Mammary epithelial cell (primary cell): Measurements from ENCODE around the gene ABCA6.
A peak's percentile ranks its signal among the peaks of the same experiment; 100 is the strongest.

ENCODE experiments used
- EZH2 ChIP-seq: IDR thresholded peaks from 2 replicates; pipeline ENCODE4 v1.6.1; 2012; ENCODE audit warnings: low read length, inconsistent platforms, borderline replicate concordance
- TF ChIP-seq, protein P1 (sequence below), 2 donors: IDR thresholded peaks in 1 of 2; conservative IDR thresholded peaks in 1 of 2; 2 replicates each; pipeline ENCODE4 v1.5.1; 2011 to 2012; ENCODE audit warnings: inconsistent platforms in 2 of 2, low read length in 2 of 2, mild to moderate bottlenecking in 2 of 2, control low read depth in 1 of 2, low read depth in 1 of 2; ENCODE audit not compliant: insufficient read depth in 1 of 2; ENCODE audit errors: extremely low read depth in 1 of 2

DNA sequence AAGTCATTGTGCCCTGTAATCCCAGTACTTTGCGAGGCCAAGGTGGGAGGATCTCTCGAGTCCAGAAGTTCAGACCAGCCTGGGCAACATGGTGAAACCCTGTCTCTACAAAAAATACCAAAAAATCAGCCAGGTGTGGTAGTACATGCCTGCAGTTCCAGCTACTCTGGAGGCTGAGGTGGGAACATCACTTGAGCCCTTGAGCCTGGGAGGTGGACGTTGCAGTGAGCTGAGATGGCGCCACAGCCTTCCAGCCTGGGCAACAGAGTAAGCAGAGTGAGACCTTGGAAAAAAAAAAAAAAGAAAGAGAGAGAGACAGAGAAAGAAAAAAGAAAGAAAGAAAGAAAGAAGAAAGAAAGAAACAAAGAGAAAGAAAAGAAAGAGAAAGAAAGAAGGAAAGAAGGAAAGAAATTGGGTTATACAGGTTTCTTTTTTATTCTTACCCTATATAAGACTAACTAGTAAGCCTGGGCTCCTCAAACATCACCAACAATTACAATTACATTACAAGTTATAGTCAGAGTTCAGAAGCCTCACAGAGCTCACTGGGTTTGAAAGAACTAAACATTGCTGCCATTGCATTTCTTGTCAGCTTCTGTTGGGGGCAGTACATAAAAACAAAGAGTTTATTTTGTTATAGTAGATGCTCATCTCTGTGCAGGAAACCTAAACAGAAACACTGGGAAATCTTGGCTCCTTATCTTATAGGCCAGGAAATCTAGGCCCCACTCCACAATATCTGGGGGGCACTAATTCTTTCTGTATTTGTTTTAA is 74.2 kb downstream of the ABCA6 start:
- TF ChIP-seq, protein P1, sequence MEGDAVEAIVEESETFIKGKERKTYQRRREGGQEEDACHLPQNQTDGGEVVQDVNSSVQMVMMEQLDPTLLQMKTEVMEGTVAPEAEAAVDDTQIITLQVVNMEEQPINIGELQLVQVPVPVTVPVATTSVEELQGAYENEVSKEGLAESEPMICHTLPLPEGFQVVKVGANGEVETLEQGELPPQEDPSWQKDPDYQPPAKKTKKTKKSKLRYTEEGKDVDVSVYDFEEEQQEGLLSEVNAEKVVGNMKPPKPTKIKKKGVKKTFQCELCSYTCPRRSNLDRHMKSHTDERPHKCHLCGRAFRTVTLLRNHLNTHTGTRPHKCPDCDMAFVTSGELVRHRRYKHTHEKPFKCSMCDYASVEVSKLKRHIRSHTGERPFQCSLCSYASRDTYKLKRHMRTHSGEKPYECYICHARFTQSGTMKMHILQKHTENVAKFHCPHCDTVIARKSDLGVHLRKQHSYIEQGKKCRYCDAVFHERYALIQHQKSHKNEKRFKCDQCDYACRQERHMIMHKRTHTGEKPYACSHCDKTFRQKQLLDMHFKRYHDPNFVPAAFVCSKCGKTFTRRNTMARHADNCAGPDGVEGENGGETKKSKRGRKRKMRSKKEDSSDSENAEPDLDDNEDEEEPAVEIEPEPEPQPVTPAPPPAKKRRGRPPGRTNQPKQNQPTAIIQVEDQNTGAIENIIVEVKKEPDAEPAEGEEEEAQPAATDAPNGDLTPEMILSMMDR (conservative IDR thresholded peaks at IDR 0.05 in 1 of 2, IDR thresholded peaks at IDR 0.05 in 1 of 2; ENCODE audit: extremely low read depth in 1 of 2, insufficient read depth in 1 of 2, low read depth in 1 of 2, low read length in 2 of 2) = peak in 1 of 2 donors; percentile 31
- no peak for TF ChIP-seq EZH2
